CD4-positive, alpha-beta T cell treated with Interleukin-2 at 100 ng/mL for 4 hours (primary cell): Measurements from ENCODE around the gene TIAL1.
"Not testable (repeated sequence)": the region's sequence is repeated elsewhere in the genome, so short reads cannot be mapped to it uniquely, and the experiment has no call there.

ENCODE experiments used
- DNase-seq: peaks from one replicate; pipeline ENCODE4 v3.0.0-alpha.2; 2020; ENCODE audit warnings: low spot score

Gene TIAL1

DNA sequence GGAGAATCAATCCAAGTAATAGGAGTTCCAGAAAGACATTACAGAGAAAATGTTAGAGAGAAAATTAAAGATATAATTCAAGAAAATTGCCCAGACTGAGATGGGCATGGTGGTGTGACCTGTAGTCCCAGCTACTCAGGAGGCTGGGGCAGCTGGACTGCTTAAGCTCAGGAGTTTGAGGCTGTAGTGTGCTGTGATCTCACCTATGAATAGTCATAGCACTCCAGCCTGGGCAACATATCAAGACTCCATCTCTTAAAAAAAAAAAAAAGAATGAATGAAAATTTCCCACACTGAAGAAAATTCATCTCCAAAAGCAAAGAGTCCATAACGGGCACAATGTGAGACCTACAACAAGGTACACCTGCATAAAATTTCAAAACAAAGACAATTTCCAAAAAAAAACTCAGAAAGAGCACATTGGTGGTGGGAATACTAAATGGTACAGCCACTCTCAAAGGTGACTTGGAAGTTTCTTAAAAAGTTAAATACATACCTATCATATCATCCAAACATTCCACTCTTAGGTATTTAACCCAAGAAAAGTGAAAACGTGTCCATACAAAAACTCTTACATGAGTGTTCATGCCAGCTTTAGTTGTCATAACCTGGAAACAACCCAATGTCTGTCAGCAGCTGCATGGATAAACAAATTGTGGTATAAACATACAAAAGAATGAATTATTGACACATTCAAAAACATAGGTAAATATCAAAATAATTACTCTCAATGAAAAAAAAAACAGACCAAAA, 47.3 kb downstream of the TIAL1 start:
- DNase-seq: no peak

DNA sequence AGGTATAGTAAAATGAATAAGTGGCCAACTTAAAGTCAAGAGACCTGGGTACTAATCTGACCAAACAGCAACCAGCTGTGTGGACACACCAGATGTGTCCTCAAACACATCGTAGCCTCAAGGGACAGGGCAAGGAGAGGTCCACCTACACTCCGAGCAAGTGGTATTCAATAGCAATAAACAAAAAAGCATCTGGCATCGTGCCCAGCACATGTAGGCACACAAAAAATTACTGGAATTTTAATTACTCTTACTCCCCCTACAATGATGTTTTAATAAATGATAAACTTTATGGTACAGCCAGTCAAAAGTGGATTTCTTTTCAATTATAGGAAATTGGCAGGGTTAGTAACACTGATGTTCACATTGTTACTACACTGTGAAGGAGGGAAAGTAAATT, 50.8 kb downstream of the TIAL1 start:
- no peak for DNase-seq

GRCh38 chr10:119545310-119545709, 51.5 kb downstream of the TIAL1 start:
- no peak for DNase-seq

DNA sequence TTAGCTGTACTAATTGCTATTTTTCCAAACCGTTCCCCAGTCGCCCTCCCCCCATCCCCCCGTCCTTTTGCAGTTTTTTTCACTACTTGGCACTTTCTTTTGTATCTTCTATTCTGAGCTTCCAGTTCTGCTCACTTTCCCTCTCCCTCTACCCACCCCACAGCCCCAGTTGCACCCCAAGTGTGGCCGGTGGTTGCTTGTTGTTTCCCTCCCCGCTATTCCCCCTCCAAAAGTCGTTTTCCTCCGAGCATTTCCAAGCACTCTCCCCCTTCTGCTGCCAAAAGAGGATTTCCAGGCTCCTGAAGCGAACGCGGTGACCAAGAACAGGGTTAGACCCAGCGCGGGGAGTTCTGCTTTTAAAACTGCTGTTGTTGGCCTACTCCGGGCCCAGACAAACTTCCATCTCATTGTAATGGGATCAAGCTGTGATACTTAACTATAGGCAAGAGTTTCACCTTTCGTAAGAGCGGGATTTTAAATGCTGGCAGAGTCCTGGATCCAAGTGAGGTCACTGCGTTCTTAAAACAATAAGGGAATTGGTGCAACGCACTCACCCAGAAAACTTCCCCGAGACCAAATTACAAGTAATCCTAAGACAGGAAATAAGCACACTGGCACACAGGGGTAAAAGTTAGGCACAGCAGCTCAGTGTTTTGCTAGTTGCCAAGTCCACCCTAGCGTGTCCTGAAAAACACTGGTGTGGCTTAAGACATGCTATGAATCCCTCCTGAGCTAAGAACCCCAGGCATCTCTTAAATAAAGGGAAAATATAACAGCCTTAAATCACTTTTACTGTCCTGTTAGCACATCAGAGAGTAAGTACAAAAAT, 52.7 kb downstream of the TIAL1 start:
- no peak for DNase-seq

DNA sequence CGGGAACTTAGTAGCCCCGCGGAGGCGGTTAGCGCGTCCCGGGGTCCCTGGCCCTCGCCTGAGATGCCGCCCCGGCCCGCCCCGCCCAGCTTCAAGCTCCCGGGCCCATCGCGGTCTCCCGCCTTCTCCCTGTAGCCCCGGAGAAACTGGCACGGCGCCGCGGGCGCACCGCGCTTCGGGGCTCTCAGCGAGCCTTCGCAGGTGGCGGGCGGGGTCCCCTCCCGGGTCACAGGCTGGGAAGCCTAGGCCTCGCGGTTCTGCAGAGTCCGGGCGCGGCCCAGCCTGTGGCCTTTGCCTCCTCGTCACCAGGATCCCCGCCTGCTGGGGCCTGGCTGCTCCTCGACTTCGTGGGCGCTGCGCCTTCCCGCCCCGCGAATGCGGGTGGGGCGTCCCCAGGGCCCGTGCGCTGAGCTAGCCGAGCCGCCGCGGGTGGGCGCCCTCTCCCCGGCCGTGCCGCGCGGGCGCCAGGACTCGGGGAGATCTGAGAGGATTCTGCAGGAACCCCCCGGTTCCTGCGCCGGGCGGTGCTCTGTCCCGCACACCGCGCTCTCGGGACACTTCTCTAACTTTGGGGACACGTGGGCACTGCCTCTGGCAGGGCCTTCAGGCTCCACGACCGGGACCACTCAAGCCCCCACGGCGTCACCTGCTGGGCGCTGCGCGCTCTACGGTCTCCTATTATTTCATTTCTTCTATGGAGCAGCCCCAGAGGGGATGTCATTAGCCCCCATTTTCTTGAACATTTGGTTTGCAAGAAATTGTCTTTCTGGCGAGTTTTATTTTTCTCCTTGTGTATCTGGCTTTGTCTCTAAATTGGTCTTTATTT, 53.6 kb downstream of the TIAL1 start:
- peak; percentile 65 for DNase-seq

DNA sequence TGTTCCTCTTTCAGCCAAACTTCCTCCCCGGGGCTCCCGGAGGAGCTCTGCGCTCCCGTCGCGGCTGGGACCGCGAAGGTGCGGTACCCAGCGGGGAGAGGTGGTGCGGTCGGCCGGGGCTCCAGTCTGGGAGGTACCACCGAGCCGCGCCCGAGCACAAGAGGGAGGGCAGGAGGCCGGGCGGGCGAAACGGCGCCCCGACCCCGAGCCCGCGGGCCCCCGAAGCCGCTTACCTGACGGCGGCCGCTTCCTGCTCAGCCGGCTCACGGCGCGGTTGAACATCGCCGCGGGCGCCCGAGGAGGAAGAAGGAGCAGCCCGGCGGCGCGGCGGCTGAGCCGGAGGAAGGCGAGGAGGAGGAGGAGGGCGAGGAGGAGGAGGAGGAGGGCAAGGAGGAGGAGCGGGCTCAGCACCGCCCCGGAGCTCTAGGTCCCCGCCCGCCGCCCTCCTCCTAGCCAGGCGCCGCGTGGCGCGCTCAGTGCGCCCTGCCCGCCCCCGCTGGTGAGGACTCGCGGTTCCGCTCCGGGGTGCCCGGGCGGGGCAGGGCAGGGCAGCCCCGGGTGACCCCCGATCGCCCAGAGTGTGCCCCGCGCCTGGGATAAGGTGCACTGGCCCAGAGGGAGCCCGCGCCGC, 54.3 kb downstream of the TIAL1 start, which contains the start of gene RGS10:
RGS10 (minus strand) TSS at position 363 of the 631 bp plus-strand sequence; CDS start at position 282, 81 bp downstream.
- peak; percentile 85 for DNase-seq

GRCh38 chr10:119541459-119542356, 55.1 kb downstream of the TIAL1 start:
- DNase-seq: peak; percentile 29

DNA sequence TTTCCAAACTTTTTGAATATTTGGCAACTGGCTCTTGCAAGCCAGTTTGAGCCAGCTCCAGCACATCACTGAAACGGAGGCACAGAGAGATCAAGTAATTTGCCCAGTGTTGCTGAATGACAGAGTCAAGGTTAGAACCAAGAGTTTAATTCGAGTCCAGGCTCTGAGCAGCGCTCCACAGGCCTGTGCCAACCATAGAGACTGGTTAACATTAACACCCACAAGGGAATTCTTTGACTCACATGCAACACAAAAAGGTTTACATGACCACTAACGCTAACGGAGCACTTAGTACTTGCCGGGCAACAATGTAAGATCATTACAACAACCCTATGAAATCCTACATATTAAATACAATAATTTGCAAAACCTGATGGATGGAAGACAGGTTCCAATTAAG, 55.7 kb downstream of the TIAL1 start:
- peak; percentile 7 for DNase-seq

GRCh38 chr10:119540038-119540437, 56.7 kb downstream of the TIAL1 start:
- DNase-seq: no peak

- no peak for DNase-seq
Observed at GRCh38 chr10:119539359-119539825, 57.4 kb downstream of the TIAL1 start.

DNA sequence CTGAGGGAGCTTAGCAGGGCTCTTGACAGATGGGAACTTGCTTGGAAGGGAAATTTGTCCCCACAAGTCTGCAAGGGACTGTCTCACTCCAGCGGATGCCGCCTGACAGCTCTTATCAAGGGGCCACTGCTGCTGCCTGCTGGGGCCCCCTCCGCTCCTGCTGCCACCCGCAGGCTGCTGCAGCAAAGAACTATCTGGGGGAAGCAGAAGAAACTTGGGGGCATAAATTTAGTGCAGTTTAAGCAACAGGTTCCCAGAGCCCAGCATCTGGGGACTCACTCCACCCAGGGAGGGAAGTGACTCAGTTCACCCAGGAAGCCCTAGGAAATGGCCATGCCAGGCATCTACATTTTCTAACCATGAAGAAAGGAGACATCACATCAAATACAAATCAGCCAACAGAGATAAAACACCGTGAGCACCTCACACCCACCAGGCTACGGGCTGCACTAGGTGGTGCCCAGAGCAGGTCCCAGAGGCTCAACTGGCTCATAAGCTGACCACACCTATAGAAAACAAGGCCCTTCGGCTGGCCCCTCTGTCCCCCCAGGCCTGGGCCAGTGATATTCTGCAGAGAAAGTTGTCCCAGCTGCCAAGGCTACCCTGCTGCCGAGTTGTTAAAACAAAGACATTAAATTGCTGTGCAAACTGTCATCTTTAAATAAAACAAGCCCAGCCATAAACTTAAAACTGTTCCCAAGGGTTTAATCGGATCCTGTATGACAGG, 58.0 kb downstream of the TIAL1 start:
- DNase-seq: peak; percentile 36

DNA sequence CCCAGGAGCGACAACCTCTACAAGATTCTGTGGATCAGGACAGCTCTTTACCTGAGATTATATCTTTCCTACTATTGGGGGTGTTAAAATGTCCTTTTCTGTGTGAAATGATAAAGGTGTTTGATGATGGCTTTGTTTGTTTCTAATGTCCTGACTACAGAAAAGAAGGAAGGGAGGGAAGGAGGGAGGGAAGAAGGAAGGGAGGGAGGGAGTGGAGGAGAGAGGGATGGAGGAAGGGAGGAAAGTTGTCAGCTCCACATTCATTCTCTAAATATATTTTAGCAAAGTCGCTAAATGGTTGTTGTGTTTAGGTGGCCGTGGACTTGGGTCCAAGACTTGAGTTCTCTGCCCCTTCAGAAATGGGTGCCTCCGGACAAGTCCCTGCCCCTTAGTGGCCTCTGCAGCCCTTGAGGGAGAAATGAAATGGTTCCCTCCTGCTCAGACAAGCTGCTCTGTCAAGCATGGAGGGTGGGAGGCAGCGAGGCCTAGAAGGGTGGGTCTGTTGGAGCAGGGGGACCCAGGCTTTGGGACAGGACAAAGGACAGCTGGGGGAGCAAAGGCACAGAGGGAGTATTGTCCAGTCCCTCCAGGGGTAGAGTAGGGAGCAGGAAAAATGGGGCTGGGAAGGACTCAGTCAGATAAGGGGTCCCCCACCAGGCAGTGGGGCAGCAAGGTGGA, 58.7 kb downstream of the TIAL1 start:
- DNase-seq: no peak

- DNase-seq: no peak
Observed at GRCh38 chr10:119536508-119537025, 60.2 kb downstream of the TIAL1 start.

- DNase-seq: no peak
Observed at GRCh38 chr10:119535837-119536507, 60.8 kb downstream of the TIAL1 start.

GRCh38 chr10:119535305-119535704, 61.5 kb downstream of the TIAL1 start:
- no peak for DNase-seq

DNA sequence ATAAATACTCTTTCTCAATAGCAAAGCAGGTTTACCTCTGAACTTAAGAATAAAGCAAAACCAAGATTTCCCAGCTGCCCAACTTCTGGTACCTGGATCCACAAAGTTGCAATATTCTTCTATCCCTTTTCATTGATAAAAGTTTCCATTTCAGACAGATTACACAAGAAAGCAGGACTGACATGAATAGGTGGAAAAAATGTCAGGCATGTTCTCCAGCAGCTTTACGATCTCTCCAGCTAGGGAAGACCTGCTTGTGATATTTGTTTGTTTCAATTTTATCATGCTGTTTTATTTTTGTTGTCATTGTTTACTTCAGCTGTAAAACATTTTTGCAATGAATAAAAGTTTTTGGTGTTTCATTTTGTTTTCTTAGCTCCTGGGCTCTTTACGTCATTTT, 63.3 kb downstream of the TIAL1 start:
- DNase-seq: no peak

DNA sequence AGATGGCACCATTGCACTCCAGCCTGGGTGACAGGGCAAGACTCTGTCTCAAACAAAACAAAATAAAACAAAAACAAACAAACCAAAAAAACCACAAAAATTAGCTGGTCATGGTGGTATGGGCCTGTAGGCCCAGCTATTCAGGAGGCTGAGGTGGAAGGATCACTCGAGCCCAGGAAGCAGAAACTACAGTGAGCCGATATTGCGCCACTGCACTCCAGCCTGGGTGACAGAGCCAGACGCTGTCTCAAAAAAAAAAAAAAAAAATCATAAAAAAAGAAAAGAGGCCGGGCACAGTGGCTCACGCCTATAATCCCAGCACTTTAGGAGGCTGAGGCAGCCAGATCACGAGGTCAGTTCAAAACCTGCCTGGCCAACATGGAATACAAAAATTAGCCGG, 64.0 kb downstream of the TIAL1 start:
- not testable (repeated sequence) for DNase-seq

DNA sequence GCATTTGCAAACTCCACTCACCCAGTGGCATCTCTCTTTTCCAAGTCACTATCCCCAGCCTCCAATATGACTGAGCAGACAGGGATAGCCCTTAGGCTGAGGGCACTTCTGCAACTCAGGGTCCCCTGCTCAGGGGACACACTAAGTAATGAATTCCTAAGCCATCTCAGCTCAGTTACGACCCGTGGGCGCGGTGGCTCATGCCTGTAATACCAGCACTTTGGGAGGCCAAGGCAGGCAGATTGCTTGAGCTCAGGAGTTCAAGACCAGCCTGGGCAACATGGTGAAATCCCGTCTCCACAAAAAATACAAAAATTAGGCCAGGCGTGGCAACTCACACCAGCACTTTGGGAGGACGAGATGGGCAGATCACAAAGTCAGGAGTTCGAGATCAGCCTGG, 64.5 kb downstream of the TIAL1 start:
- not testable (repeated sequence) for DNase-seq

DNA sequence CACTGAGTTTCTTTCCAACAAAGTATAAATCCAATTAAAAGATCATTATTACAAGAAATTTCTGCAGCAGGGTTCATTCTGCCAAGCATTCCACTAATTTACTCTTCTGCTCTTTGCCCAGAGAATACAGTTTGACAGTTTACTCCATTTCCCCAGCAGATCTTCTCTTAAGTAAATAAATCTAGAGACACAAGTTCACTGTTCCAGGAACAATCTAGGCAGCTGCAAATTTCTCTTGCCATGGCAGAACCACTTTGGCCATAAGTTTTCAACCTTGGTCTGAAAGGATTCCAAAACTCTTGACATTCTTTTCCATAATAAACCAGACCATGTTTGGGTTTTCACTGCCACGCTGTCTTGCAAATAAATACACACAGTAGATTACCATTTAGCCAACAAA, 65.7 kb downstream of the TIAL1 start:
- DNase-seq: no peak
